GM12801 (cell line): ENCODE results near the gene PAPSS2.

Experiments used
- CTCF ChIP-seq: IDR thresholded peaks from one replicate; pipeline ENCODE4 v1.5.1; 2011; ENCODE audit warnings: control low read depth; ENCODE audit not compliant: insufficient read length; ENCODE audit errors: extremely low read depth

PAPSS2 gene

GRCh38 chr10:87646192-87646909 lies 13.3 kb upstream of the PAPSS2 start:
- no peak for TF ChIP-seq CTCF

- TF ChIP-seq CTCF, result no peak
Observed at GRCh38 chr10:87646935-87647334, 12.7 kb upstream of the PAPSS2 start.

- no peak for TF ChIP-seq CTCF
Observed at GRCh38 chr10:87650838-87651589, 8.7 kb upstream of the PAPSS2 start.

GRCh38 chr10:87651801-87652200 lies 7.9 kb upstream of the PAPSS2 start:
- TF ChIP-seq CTCF, result no peak

- no peak for TF ChIP-seq CTCF
Observed at GRCh38 chr10:87652261-87652660, 7.4 kb upstream of the PAPSS2 start.

- TF ChIP-seq CTCF, result no peak
Observed at GRCh38 chr10:87654212-87654611, 5.5 kb upstream of the PAPSS2 start.

GRCh38 chr10:87656431-87657072 lies 3.1 kb upstream of the PAPSS2 start:
- TF ChIP-seq CTCF, result no peak
